ENCODE measurements around the gene GATA3.

GATA3 gene

GRCh38 chr10:8044331-8044907 is 10.1 kb upstream of the GATA3 start:
- no peak overlapping the region for H3K4me3 ChIP-seq (ENCODE audit: low read depth, low read length)
- no peak for DNase-seq (ENCODE audit: low read depth)
- no peak for TF ChIP-seq CTCF (IDR thresholded peaks at IDR 0.05; ENCODE audit: low read depth, low read length, missing control alignments)

- no peak overlapping the region for H3K4me3 ChIP-seq (ENCODE audit: low read depth, low read length)
- TF ChIP-seq CTCF (IDR thresholded peaks at IDR 0.05; ENCODE audit: low read depth, low read length, missing control alignments): no peak
- DNase-seq (ENCODE audit: low read depth): no peak
These were observed 9.4 kb upstream of the GATA3 start for GRCh38 chr10:8044908-8045725.

- H3K4me3 ChIP-seq (ENCODE audit: low read depth, low read length): no peak overlapping the region
- TF ChIP-seq CTCF (IDR thresholded peaks at IDR 0.05; ENCODE audit: low read depth, low read length, missing control alignments): no peak
- no peak for DNase-seq (ENCODE audit: low read depth)
These were observed 8.6 kb upstream of the GATA3 start for GRCh38 chr10:8045726-8046494.

GRCh38 chr10:8047452-8048280 is 6.8 kb upstream of the GATA3 start:
- DNase-seq (ENCODE audit: low read depth): no peak
- TF ChIP-seq CTCF (IDR thresholded peaks at IDR 0.05; ENCODE audit: low read depth, low read length, missing control alignments): no peak
- H3K4me3 ChIP-seq (ENCODE audit: low read depth, low read length): no peak overlapping the region

- DNase-seq (ENCODE audit: low read depth): no peak
- H3K4me3 ChIP-seq (ENCODE audit: low read depth, low read length): no peak overlapping the region
- TF ChIP-seq CTCF (IDR thresholded peaks at IDR 0.05; ENCODE audit: low read depth, low read length, missing control alignments): no peak
These were observed 6.0 kb upstream of the GATA3 start for GRCh38 chr10:8048281-8049008.
